ENCODE measurements around the gene ANKRD60. TPM values are rescaled to one million over a fixed set of nuclear protein-coding genes. Genes with fewer than 3 reads are reported as not detected.
A peak's percentile ranks its signal among the peaks of the same experiment; 100 is the strongest.

The ANKRD60 gene
- polyA plus RNA-seq, 2 of the 4 experiments (the other 2 are of a cell fraction): not detected

DNA sequence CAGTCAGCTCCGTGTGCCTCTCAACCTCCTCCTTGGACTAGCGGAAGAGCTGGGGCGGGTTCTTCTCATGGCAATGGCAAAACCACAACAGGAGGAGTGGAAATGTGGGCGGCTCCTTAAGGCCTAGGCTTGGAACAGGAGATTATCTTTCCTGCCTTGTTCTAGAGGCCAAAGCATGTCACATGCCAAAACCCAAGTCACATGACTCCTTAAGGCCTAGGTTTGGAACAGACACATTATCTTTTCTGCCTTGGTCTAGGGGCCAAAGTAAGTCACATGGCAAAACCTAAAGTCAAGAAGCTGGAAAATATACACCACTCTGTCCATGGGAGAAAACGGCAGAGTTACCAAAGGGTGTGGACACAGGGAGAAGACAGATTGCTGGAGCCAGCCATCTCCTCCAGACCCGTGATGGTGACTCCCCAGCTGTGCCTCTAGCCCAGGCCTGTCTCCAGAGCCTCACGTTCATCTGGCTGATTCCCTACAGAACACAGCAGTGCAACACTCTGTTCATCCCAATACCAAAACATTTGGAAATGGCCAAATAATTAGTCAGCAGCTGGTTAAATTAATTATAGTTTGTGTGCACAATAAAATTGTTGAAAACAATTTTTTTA, 34.2 kb downstream of the ANKRD60 start:
- TF ChIP-seq, protein P1, sequence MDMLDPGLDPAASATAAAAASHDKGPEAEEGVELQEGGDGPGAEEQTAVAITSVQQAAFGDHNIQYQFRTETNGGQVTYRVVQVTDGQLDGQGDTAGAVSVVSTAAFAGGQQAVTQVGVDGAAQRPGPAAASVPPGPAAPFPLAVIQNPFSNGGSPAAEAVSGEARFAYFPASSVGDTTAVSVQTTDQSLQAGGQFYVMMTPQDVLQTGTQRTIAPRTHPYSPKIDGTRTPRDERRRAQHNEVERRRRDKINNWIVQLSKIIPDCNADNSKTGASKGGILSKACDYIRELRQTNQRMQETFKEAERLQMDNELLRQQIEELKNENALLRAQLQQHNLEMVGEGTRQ (IDR thresholded peaks at IDR 0.05): peak; percentile 69
- TF ChIP-seq MYC (IDR thresholded peaks at IDR 0.05; ENCODE audit: borderline replicate concordance, low read length) (no peak), CBX8 (IDR thresholded peaks at IDR 0.05) (no peak)
- FAIRE-seq (no peak), DNase-seq (ENCODE audit: low read depth in 1 of 2, low spot score in 1 of 2) (no peak), ATAC-seq (no peak)
- H3K9me3 ChIP-seq: no peaks in the 10 kb centered on the region
- no peak overlapping the region for H3K4me3 ChIP-seq
- no peak overlapping the region for H3K4me2 ChIP-seq
- no peak overlapping the region for H3K27ac ChIP-seq
- POLR2A ChIA-PET: no interaction called here
- WGBS (ENCODE audit: missing lambda C conversion rate): 69% methylated on average over 7 of the region's 7 CpGs
- CTCF ChIA-PET: interaction anchor here (0.9 to 9.1 kb wide), 9 partner anchors 10 to 678 kb away, joined by 3 to 65 read pairs (median 4); no protein-coding TSS in a partner anchor
- no peaks in the 10 kb centered on the region for H3K4me1 ChIP-seq

DNA sequence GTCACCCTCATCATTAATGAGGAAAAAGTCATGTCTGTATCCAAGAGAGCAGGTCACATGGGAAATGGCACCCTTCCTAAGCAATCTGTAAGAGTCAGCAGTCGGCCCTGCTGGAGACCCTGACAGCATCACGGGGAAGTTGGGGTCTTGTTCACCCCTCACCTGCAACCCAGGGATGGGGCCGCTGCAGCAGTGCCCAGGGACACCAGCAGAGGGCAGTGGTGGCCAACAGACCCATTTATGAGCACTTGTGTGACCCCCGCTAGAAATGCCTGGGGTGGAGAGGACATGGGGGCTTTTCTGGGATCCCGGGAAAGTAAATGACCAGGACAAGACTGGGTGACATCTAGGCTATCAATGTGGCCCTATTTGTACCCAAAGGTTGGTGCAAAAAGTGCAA, 35.9 kb downstream of the ANKRD60 start:
- CTCF ChIA-PET: interaction anchor here (0.8 to 9.1 kb wide), 17 partner anchors 9 to 647 kb away, joined by 3 to 65 read pairs (median 3); no protein-coding TSS in a partner anchor
- FAIRE-seq: no peak

GRCh38 chr20:58192065-58192464, 36.4 kb downstream of the ANKRD60 start:
- 52% methylated on average over 10 of the region's 10 CpGs for WGBS (ENCODE audit: missing lambda C conversion rate)
- no peak for FAIRE-seq
- Histone ChIP-seq H3K27ac (no peak overlapping the region), H3K9me3 (no peaks in the 10 kb centered on the region), H3K4me2 (no peak overlapping the region), H3K4me3 (no peak overlapping the region), H3K4me1 (no peaks in the 10 kb centered on the region)
- no peak for DNase-seq (ENCODE audit: low read depth in 1 of 2, low spot score in 1 of 2)
- ChIA-PET CTCF (interaction anchor here (0.8 to 9.1 kb wide), 17 partner anchors 8 to 647 kb away, joined by 3 to 65 read pairs (median 3); no protein-coding TSS in a partner anchor), POLR2A (no interaction called here)
- ATAC-seq: no peak
- TF ChIP-seq FOXS1 (CRISPR knock-in tag; IDR thresholded peaks at IDR 0.05): no peak
- no peak for TF ChIP-seq KDM5A (IDR thresholded peaks at IDR 0.05)
- TF ChIP-seq BCL3 (IDR thresholded peaks at IDR 0.05): no peak

More for the DNA sequence above, 35.9 kb downstream of the ANKRD60 start:
- TF ChIP-seq RAD21 (conservative IDR thresholded peaks at IDR 0.05 in 1 of 2, IDR thresholded peaks at IDR 0.05 in 1 of 2) (peak; percentile 44 to 45; a peak in 3 of 5 replicates), FOSL2 (IDR thresholded peaks at IDR 0.05) (no peak), FOSL2 (CRISPR knock-in tag; IDR thresholded peaks at IDR 0.05) (no peak)
- TF ChIP-seq, protein P2, sequence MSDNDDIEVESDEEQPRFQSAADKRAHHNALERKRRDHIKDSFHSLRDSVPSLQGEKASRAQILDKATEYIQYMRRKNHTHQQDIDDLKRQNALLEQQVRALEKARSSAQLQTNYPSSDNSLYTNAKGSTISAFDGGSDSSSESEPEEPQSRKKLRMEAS (IDR thresholded peaks at IDR 0.05): no peak
- TF ChIP-seq, protein P3, sequence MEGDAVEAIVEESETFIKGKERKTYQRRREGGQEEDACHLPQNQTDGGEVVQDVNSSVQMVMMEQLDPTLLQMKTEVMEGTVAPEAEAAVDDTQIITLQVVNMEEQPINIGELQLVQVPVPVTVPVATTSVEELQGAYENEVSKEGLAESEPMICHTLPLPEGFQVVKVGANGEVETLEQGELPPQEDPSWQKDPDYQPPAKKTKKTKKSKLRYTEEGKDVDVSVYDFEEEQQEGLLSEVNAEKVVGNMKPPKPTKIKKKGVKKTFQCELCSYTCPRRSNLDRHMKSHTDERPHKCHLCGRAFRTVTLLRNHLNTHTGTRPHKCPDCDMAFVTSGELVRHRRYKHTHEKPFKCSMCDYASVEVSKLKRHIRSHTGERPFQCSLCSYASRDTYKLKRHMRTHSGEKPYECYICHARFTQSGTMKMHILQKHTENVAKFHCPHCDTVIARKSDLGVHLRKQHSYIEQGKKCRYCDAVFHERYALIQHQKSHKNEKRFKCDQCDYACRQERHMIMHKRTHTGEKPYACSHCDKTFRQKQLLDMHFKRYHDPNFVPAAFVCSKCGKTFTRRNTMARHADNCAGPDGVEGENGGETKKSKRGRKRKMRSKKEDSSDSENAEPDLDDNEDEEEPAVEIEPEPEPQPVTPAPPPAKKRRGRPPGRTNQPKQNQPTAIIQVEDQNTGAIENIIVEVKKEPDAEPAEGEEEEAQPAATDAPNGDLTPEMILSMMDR (IDR thresholded peaks at IDR 0.05): peak; percentile 46
- no peaks in the 10 kb centered on the region for H3K9me3 ChIP-seq
- H3K27ac ChIP-seq: no peak overlapping the region
- H3K4me1 ChIP-seq: no peaks in the 10 kb centered on the region
- 12% methylated on average over 5 of the region's 5 CpGs for WGBS (ENCODE audit: missing lambda C conversion rate)
- DNase-seq (ENCODE audit: low read depth in 1 of 2, low spot score in 1 of 2): no peak
- POLR2A ChIA-PET: no interaction called here
- no peak overlapping the region for H3K4me2 ChIP-seq
- ATAC-seq: peak in 1 of 2 experiments; percentile 58; a peak in 2 of 6 replicates
- no peak overlapping the region for H3K4me3 ChIP-seq

DNA sequence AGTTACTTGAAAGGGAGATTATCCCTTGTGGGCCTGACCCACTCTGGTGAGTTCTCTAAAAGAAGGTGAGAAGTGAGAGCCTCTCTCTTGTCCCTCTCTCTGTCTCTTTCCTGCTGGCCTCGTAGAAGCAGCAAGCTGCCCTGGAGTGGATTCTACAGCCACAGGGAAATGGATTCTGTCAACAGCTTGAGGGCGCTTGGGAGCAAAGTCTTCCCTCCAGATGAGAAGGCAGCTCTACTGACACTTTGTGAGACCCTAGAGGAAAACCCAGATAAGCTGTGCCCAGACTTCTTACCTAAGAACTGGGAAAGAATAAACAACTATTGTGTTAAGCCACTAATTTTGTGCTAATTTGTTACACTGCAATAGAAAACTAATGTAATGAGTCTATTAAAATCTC, 39.9 kb downstream of the ANKRD60 start:
- Histone ChIP-seq H3K27ac (no peak overlapping the region), H3K4me1 (no peaks in the 10 kb centered on the region), H3K9me3 (peaks cover 16% of the 10 kb centered on the region), H3K4me3 (no peak overlapping the region), H3K4me2 (no peak overlapping the region)
- DNase-seq (ENCODE audit: low read depth in 1 of 2, low spot score in 1 of 2) (no peak), ATAC-seq (0 out of 6 replicates have a peak, but pooled peaks of 1 of the 2 experiments have one; percentile 38), FAIRE-seq (no peak)
- TF ChIP-seq ZNF302 (CRISPR knock-in tag; IDR thresholded peaks at IDR 0.05) (no peak), RFX5 (IDR thresholded peaks at IDR 0.05) (no peak), EHF (CRISPR knock-in tag; IDR thresholded peaks at IDR 0.05) (no peak), FOXS1 (CRISPR knock-in tag; IDR thresholded peaks at IDR 0.05) (no peak), EHMT2 (IDR thresholded peaks at IDR 0.05; ENCODE audit: low read depth) (no peak), TP53 (CRISPR knock-in tag; IDR thresholded peaks at IDR 0.05) (no peak), POLR2AphosphoS2 (conservative IDR thresholded peaks at IDR 0.05; ENCODE audit: low read length) (no peak)
- ChIA-PET POLR2A (no interaction called here), CTCF (interaction anchor here (1.0 to 9.1 kb wide), 4 partner anchors 9 to 592 kb away, joined by 3 to 65 read pairs (median 8); no protein-coding TSS in a partner anchor)
- WGBS (ENCODE audit: missing lambda C conversion rate): 31% methylated on average over 2 of the region's 2 CpGs

Measured in A549 (cell line).